ENCODE measurements around the gene INPP5A. TPM values are rescaled to one million over a fixed set of nuclear protein-coding genes. Genes with fewer than 3 reads are reported as not detected.
A peak's percentile ranks its signal among the peaks of the same experiment; 100 is the strongest.

Gene INPP5A
- total and polyA plus RNA-seq, 7 donors: 17.6 to 132 (median 100) TPM

DNA sequence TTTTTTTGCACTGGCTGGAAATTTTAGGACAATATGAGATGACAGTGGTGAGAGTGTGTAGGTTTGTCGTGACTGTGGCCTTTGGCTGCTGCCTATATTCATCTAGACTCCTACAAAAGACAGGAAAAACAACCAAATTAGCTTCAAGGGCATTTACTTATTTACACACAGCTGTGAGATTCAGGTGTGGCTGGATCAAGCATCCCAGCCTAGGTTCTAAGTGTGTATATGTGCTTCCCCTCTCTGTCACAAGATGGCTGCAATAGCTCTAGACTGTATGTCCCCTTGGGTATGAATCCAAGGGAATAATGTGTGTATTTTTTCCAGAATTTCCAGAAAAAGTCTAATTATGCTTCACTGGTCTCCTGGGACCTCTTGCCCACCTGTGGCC is 25.5 kb upstream of the INPP5A start:
- Histone ChIP-seq H3K27me3 (no peaks in the 10 kb centered on the region), H3K36me3 (no peaks in the 10 kb centered on the region), H3K4me3 (no peak overlapping the region), H3K4me1 (peaks cover 0 to 54% (median 30%) of the 10 kb centered on the region in 4 donors), H3K27ac (peak overlapping the region in 3 of 4 donors; percentile 59 to 85 (median 80)), H3K9me3 (no peaks in the 10 kb centered on the region)
- 69 to 81% methylated on average over 1 of the region's 1 CpG for WGBS, 2 donors
- intact Hi-C loops (cut with DNase I): no loop called here
- TF ChIP-seq POLR2A (IDR thresholded peaks at IDR 0.05): no peak
- TF ChIP-seq, protein P1, sequence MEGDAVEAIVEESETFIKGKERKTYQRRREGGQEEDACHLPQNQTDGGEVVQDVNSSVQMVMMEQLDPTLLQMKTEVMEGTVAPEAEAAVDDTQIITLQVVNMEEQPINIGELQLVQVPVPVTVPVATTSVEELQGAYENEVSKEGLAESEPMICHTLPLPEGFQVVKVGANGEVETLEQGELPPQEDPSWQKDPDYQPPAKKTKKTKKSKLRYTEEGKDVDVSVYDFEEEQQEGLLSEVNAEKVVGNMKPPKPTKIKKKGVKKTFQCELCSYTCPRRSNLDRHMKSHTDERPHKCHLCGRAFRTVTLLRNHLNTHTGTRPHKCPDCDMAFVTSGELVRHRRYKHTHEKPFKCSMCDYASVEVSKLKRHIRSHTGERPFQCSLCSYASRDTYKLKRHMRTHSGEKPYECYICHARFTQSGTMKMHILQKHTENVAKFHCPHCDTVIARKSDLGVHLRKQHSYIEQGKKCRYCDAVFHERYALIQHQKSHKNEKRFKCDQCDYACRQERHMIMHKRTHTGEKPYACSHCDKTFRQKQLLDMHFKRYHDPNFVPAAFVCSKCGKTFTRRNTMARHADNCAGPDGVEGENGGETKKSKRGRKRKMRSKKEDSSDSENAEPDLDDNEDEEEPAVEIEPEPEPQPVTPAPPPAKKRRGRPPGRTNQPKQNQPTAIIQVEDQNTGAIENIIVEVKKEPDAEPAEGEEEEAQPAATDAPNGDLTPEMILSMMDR (IDR thresholded peaks at IDR 0.05): no peak
- no peak for TF ChIP-seq EP300 (IDR thresholded peaks at IDR 0.05)
- TF ChIP-seq POLR2AphosphoS5 (IDR thresholded peaks at IDR 0.05): no peak
- DNase-seq: no peak

DNA sequence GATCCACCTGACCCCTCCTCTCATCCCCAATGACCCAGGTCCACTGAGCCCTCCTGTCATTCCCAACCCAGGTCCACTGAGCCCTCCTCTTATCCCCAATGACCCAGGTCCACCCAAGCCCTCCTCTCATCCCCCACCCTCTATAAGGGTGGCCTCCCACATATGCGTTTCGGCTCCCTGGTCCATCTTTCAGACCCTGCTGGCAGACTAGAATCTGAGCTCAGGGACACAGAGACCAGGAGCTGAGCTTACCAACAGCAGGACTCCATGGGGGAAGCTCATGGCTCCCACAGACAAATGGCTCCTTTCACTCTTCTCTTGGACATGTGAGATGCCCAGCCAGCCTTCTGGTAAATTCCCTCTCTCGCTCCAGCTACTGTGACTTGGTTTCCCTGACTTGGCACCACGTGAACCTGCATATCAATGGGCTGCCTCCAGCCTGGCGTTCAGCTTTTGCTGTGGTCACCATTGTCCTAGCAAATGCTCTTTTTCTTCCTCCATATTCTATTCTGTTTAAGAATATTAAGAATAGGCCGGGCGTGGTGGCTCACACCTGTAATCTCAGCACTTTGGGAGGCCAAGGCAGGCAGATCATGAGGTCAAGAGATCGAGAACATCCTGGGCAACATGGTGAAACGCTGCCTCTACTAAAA is 24.8 kb upstream of the INPP5A start:
- Histone ChIP-seq H3K27ac (peak overlapping the region in 2 of 4 donors; percentile 80 to 85), H3K27me3 (no peaks in the 10 kb centered on the region), H3K36me3 (no peaks in the 10 kb centered on the region), H3K9me3 (no peaks in the 10 kb centered on the region), H3K4me3 (no peak overlapping the region), H3K4me1 (peaks cover 0 to 55% (median 35%) of the 10 kb centered on the region in 4 donors)
- TF ChIP-seq POLR2A (IDR thresholded peaks at IDR 0.05): no peak
- peak; percentile 61 for DNase-seq
- intact Hi-C loops (cut with DNase I): no loop called here
- WGBS, 2 donors: 92 to 93% methylated on average over 9 of the region's 9 CpGs

DNA sequence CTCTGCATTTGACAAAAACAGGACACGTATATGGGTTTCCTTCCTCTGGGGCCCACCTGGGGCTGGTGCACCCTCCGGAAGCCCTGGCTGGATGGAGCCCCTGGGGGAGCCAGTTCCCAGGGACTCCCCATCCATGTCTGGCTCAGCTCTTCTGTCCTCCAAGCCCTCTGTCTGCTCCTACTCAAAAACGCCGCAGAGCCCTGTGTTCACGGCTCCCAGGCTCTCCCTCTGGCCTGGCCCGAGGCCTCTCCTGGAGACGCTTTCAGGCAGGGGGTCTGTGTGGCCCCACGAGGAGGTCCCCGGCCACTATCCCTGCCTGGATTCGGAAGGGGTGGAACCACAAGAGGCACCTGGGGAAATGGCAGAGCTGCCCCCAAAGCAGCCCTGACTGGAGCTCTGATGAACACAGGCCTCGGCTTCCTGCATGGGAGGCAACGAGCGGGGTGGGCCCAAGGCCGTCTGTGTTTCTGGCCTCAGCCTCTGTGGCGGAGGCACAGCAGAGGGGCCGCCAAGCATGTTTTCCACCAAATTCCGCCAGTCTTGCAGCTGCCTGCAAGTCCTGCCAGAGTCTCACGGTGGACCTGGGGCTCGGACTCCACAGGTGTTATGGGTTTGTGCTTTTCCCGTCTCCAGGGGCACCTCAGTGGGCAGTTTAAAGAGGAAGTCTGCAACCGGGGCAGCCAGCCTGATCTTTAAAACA is 22.6 kb upstream of the INPP5A start:
- no peaks in the 10 kb centered on the region for H3K27me3 ChIP-seq
- no peaks in the 10 kb centered on the region for H3K9me3 ChIP-seq
- H3K4me1 ChIP-seq: peaks cover 0 to 56% (median 44%) of the 10 kb centered on the region in 4 donors
- TF ChIP-seq, protein P1 (IDR thresholded peaks at IDR 0.05): no peak
- TF ChIP-seq POLR2AphosphoS5 (IDR thresholded peaks at IDR 0.05) (no peak), POLR2A (IDR thresholded peaks at IDR 0.05) (no peak)
- peak; percentile 70 for DNase-seq
- WGBS, 2 donors: 50 to 84% methylated on average over 21 of the region's 21 CpGs
- intact Hi-C loops (cut with DNase I): loop anchor here (5.0 kb wide), 2 partner anchors 48 to 117 kb away; no protein-coding TSS in a partner anchor
- no peak overlapping the region for H3K4me3 ChIP-seq
- peak overlapping the region in 3 of 4 donors; percentile 88 to 94 (median 93) for H3K27ac ChIP-seq
- no peaks in the 10 kb centered on the region for H3K36me3 ChIP-seq

DNA sequence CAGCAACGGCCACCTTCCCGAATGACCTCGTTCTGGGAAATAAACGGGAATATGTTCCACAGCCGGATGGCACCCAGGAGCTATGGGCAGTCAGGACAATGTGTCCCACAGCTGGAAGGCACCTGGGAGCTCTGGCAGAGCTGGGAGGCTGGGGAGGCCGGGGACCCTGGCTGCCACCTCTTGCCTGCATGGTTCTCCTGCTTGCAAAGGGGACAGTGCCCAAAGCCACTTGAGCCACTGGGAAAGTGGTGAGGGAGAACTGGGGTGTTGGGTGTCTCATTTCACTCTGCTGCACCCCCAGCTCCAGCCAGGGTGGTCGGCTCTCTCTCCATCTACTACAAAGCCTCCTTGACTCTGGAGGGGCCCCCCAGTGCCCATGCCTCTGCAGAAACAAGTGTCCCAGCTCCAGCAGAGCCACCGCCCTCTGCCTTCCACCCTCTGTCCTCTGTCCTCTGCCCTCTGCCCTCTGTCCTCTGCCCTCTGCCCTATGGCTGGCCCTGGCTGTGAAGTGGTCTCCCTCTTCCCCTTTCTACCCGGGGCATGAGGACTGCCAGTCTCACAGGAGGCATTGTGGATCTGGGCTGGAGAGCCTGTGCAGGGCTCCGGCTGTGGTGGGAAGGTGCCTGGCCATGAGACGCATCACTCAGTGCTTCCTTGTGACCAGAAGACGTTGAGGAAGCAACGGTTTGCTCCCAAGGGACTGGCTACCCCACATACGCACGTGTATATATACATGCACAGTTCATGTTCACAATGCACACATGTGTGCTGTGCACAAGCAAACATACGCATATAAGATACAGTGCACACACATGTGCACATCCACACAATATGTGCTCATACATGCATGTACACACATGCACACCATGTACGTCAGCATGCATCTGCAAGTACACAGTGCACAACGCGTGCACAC is 21.5 kb upstream of the INPP5A start:
- Histone ChIP-seq H3K9me3 (no peaks in the 10 kb centered on the region), H3K4me3 (no peak overlapping the region), H3K27me3 (no peaks in the 10 kb centered on the region), H3K36me3 (no peaks in the 10 kb centered on the region), H3K4me1 (peaks cover 0 to 65% (median 55%) of the 10 kb centered on the region in 4 donors), H3K27ac (peak overlapping the region; percentile 80 to 94 (median 90))
- DNase-seq: peak; percentile 67
- intact Hi-C loops (cut with DNase I): loop anchor here (5.0 kb wide), 2 partner anchors 49 to 116 kb away; no protein-coding TSS in a partner anchor
- TF ChIP-seq EP300 (IDR thresholded peaks at IDR 0.05) (no peak), POLR2A (IDR thresholded peaks at IDR 0.05) (no peak), POLR2AphosphoS5 (IDR thresholded peaks at IDR 0.05) (no peak)
- TF ChIP-seq, protein P1 (IDR thresholded peaks at IDR 0.05): no peak
- WGBS, 2 donors: 74 to 81% methylated on average over 19 of the region's 19 CpGs

All from sigmoid colon (tissue), 7 donors.